ENCODE measurements around the gene WRNIP1. TPM values are rescaled to one million over a fixed set of nuclear protein-coding genes. Genes with fewer than 3 reads are reported as not detected.

Gene WRNIP1
- total RNA-seq, 4 donors from 2014 or later = 56.9 to 66.7 (median 63.4) TPM

DNA sequence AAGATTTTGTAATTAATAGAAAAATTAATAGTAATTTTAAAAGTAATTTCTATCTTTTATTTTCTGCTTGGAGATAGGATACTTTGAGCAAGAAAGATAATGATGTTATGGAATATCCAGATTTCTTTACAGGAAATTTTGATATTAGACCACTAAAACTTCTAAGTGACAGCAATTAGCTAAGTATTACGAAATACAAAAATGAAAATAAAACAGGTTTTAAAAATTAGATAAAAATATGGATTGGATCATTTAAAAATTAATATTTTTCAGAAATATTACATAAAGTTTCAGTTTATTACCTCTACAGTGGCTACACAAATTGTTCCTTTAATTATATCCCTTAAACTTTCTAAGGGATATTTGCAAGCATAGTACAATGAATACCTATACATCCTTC is 10.3 kb upstream of the WRNIP1 start:
- WGBS = 98% methylated on average over 1 of the region's 1 CpG
- TF ChIP-seq POLR2AphosphoS5 (IDR thresholded peaks at IDR 0.05) (no peak), EP300 (IDR thresholded peaks at IDR 0.05) (no peak), POLR2A (IDR thresholded peaks at IDR 0.05) (no peak)
- TF ChIP-seq, protein P1, sequence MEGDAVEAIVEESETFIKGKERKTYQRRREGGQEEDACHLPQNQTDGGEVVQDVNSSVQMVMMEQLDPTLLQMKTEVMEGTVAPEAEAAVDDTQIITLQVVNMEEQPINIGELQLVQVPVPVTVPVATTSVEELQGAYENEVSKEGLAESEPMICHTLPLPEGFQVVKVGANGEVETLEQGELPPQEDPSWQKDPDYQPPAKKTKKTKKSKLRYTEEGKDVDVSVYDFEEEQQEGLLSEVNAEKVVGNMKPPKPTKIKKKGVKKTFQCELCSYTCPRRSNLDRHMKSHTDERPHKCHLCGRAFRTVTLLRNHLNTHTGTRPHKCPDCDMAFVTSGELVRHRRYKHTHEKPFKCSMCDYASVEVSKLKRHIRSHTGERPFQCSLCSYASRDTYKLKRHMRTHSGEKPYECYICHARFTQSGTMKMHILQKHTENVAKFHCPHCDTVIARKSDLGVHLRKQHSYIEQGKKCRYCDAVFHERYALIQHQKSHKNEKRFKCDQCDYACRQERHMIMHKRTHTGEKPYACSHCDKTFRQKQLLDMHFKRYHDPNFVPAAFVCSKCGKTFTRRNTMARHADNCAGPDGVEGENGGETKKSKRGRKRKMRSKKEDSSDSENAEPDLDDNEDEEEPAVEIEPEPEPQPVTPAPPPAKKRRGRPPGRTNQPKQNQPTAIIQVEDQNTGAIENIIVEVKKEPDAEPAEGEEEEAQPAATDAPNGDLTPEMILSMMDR (IDR thresholded peaks at IDR 0.05) = no peak
- Histone ChIP-seq H3K9me3 (no peaks in the 10 kb centered on the region), H3K36me3 (no peaks in the 10 kb centered on the region), H3K4me1 (no peaks in the 10 kb centered on the region), H3K4me3 (no peak overlapping the region), H3K27ac (no peak overlapping the region), H3K27me3 (no peaks in the 10 kb centered on the region)
- no peak for DNase-seq (ENCODE audit: low spot score in 2 of 2)

DNA sequence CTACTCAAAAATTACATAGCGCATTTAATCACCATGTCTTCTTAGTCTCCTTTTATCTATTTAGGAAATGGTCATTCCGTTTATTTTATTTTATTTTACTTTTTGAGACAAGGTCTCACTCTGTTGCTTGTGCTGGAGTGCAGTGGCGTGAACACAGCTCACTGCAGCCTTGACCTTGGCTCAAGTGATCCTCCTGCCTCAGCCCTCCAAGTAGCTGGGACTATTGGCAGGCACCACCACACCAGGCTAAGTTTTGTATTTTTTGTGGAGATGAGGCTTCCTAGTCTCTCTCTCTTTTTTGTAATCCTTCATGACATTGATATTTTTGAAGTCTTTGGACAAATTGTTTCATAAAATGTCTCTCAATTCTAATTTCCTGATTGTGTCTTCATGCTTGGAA is 9.7 kb upstream of the WRNIP1 start:
- H3K27ac ChIP-seq = no peak overlapping the region
- H3K9me3 ChIP-seq = no peaks in the 10 kb centered on the region
- WGBS = 97% methylated on average over 3 of the region's 3 CpGs
- no peak overlapping the region for H3K4me3 ChIP-seq
- H3K27me3 ChIP-seq = no peaks in the 10 kb centered on the region
- no peaks in the 10 kb centered on the region for H3K4me1 ChIP-seq
- no peaks in the 10 kb centered on the region for H3K36me3 ChIP-seq
- TF ChIP-seq, protein P1 (IDR thresholded peaks at IDR 0.05) = no peak
- TF ChIP-seq EP300 (IDR thresholded peaks at IDR 0.05) (no peak), POLR2A (IDR thresholded peaks at IDR 0.05) (no peak), POLR2AphosphoS5 (IDR thresholded peaks at IDR 0.05) (no peak)
- DNase-seq (ENCODE audit: low spot score in 2 of 2) = no peak

DNA sequence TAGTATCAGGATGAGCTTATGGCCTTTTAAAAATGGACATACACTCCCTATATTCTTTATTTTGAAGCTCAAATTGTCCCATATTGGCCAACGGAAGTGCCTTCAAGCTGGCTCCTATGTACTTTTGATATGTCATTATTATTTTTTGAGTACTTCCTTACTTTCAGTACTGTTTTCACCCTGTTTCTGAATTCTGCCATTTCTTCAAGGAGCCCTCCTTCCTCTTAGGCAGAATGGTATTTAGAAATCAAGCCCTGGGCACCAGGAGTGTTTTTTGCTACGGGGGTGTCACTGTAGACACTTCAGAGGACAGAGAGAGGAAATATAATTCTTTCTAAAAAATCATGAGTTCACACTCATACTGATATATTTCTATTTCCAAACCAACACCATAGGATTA is 9.0 kb upstream of the WRNIP1 start:
- H3K27me3 ChIP-seq = no peaks in the 10 kb centered on the region
- no peak overlapping the region for H3K27ac ChIP-seq
- DNase-seq (ENCODE audit: low spot score in 2 of 2) = no peak
- H3K36me3 ChIP-seq = no peaks in the 10 kb centered on the region
- no peaks in the 10 kb centered on the region for H3K4me1 ChIP-seq
- H3K9me3 ChIP-seq = no peaks in the 10 kb centered on the region
- no peak overlapping the region for H3K4me3 ChIP-seq
- TF ChIP-seq POLR2AphosphoS5 (IDR thresholded peaks at IDR 0.05) (no peak), EP300 (IDR thresholded peaks at IDR 0.05) (no peak), POLR2A (IDR thresholded peaks at IDR 0.05) (no peak)
- TF ChIP-seq, protein P1 (IDR thresholded peaks at IDR 0.05) = no peak
- WGBS = 78% methylated on average over 2 of the region's 2 CpGs

DNA sequence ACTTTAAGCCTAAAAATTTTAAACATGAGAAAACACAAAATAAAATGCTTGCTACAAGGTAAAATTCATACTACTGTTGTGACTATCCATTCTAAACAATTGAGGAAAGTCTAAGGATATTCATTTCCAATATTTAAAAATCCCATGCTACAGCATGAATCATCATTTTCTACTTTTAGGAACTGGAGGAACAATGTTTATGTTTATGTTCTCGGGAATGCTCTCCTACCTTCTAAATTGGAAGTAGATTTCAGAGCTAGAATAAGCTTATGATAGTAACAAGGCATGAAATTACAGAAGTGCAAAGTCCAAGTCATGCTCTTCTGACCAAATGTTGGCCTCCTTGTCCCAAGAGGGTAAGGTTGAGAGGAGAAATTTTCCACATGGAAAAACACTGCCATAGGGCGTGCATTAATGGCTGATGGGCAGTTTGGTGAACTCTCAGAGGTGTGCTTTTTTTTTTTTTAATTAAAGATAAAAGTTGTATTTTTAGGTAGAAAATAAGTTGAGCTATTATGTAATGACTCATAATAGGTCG is 8.4 kb upstream of the WRNIP1 start:
- TF ChIP-seq EP300 (IDR thresholded peaks at IDR 0.05) = no peak
- no peak for TF ChIP-seq POLR2A (IDR thresholded peaks at IDR 0.05)
- TF ChIP-seq, protein P1 (IDR thresholded peaks at IDR 0.05) = no peak
- no peak for TF ChIP-seq POLR2AphosphoS5 (IDR thresholded peaks at IDR 0.05)
- DNase-seq (ENCODE audit: low spot score in 2 of 2) = no peak
- Histone ChIP-seq H3K4me3 (no peak overlapping the region), H3K4me1 (no peaks in the 10 kb centered on the region), H3K27ac (no peak overlapping the region), H3K27me3 (no peaks in the 10 kb centered on the region), H3K36me3 (no peaks in the 10 kb centered on the region), H3K9me3 (no peaks in the 10 kb centered on the region)
- 94% methylated on average over 3 of the region's 3 CpGs for WGBS

DNA sequence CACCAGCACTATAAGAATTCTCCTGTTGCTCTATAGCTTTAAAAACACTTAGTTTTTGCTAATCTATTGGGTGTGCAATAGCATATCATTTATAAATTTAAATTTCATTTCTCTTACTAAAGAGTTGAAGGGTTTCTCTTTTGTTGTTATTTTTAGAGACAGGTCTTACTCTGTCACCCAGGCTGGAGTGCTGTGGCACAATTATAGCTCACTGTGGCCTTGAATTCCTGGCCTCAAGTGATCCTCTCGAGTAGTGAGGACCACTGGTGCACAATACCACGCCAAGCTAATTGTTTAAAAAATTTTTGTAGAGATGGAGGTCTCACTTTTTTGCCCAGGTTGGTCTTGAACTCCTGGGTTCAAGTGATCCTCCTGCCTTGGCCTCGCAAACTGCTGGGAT is 6.2 kb upstream of the WRNIP1 start:
- WGBS = 86% methylated on average over 3 of the region's 3 CpGs
- Histone ChIP-seq H3K36me3 (no peaks in the 10 kb centered on the region), H3K4me3 (no peak overlapping the region), H3K4me1 (no peaks in the 10 kb centered on the region), H3K27me3 (no peaks in the 10 kb centered on the region), H3K27ac (no peak overlapping the region), H3K9me3 (no peaks in the 10 kb centered on the region)
- DNase-seq (ENCODE audit: low spot score in 2 of 2) = no peak
- TF ChIP-seq, protein P1 (IDR thresholded peaks at IDR 0.05) = no peak
- TF ChIP-seq POLR2AphosphoS5 (IDR thresholded peaks at IDR 0.05) (no peak), EP300 (IDR thresholded peaks at IDR 0.05) (no peak)
